ENCODE data around the gene VWDE. TPM values are rescaled to one million over a fixed set of nuclear protein-coding genes. Genes with fewer than 3 reads are reported as not detected.

The VWDE gene
- total RNA-seq, 1 experiment from 2014 or later: 13.7 TPM

- Histone ChIP-seq H4K20me1 (ENCODE audit: insufficient read depth) (no peaks in the 10 kb centered on the region), H3K9me2 (ENCODE audit: insufficient read depth) (no peaks in the 10 kb centered on the region), H3K9ac (ENCODE audit: low read length) (no peak overlapping the region), H3K9me3 (ENCODE audit: control insufficient read depth in 1 of 2, insufficient read depth in 1 of 2, low read depth in 1 of 2, low read length in 2 of 2) (0 out of 4 replicates have a peak, but pooled peaks cover 0 to 2% of the 10 kb centered on the region in 2 experiments), H3K79me2 (ENCODE audit: insufficient read depth, low read length) (no peaks in the 10 kb centered on the region), H3K4me3 (replicated peaks in 1 of 2; ENCODE audit: low read depth in 1 of 2, low read length in 2 of 2) (no peak overlapping the region), H3K36me3 (ENCODE audit: control insufficient read depth in 1 of 2, insufficient read depth in 2 of 2, low read length in 2 of 2) (no peaks in the 10 kb centered on the region), H2AFZ (ENCODE audit: low read depth, low read length, poor library complexity, severe bottlenecking) (no peak overlapping the region), H3K4me1 (ENCODE audit: control insufficient read depth in 1 of 2, insufficient read depth in 2 of 2, low read length in 2 of 2) (no peaks in the 10 kb centered on the region), H3K27ac (ENCODE audit: low read depth, low read length) (no peak overlapping the region), H3K27me3 (ENCODE audit: insufficient read depth, low read length) (no peaks in the 10 kb centered on the region), H3K4me2 (ENCODE audit: low read length) (no peak overlapping the region)
- ChIA-PET CTCF (no interaction called here), RAD21 (ENCODE audit: low non-redundant PET in 1 of 2, low total read pairs in 2 of 2, uncharacterized antibody in 2 of 2, unreplicated experiment in 2 of 2) (no interaction called here), POLR2A (no interaction called here)
- intact Hi-C loops (cut with micrococcal nuclease): no loop called here
- DNase-seq (ENCODE audit: low read depth, low spot score) (no peak), ATAC-seq (peak; percentile 57)
- no TSS peak for BruUV-seq (replicated peaks)
- TF ChIP-seq CTCF (IDR thresholded peaks at IDR 0.05 in 2 of 3, conservative IDR thresholded peaks at IDR 0.05 in 1 of 3; ENCODE audit: borderline replicate concordance in 1 of 3, insufficient read depth in 1 of 3, low read depth in 2 of 3, low read length in 2 of 3): peak in 2 of 3 experiments; percentile 52 to 60; a peak in 4 of 6 replicates
- TF ChIP-seq CEBPB (IDR thresholded peaks at IDR 0.05; ENCODE audit: low read depth): no peak
- TF ChIP-seq, protein P1, sequence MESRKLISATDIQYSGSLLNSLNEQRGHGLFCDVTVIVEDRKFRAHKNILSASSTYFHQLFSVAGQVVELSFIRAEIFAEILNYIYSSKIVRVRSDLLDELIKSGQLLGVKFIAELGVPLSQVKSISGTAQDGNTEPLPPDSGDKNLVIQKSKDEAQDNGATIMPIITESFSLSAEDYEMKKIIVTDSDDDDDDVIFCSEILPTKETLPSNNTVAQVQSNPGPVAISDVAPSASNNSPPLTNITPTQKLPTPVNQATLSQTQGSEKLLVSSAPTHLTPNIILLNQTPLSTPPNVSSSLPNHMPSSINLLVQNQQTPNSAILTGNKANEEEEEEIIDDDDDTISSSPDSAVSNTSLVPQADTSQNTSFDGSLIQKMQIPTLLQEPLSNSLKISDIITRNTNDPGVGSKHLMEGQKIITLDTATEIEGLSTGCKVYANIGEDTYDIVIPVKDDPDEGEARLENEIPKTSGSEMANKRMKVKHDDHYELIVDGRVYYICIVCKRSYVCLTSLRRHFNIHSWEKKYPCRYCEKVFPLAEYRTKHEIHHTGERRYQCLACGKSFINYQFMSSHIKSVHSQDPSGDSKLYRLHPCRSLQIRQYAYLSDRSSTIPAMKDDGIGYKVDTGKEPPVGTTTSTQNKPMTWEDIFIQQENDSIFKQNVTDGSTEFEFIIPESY (IDR thresholded peaks at IDR 0.05; ENCODE audit: extremely low read depth, insufficient replicate concordance, low read length): no peak
- no peak for TF ChIP-seq SP1 (IDR thresholded peaks at IDR 0.05; ENCODE audit: low read depth)
- TF ChIP-seq ZFX (IDR thresholded peaks at IDR 0.05): no peak
- peak; percentile 39; the same call in 1 of the 2 replicates for TF ChIP-seq RAD21 (IDR thresholded peaks at IDR 0.05; ENCODE audit: low read depth)
These were observed 111.8 kb downstream of the VWDE start for GRCh38 chr7:12291870-12292269.
